Measurements from ENCODE around the gene TCF4.

TCF4 gene

GRCh38 chr18:55319459-55320193 lies 268.4 kb downstream of the TCF4 start:
- no peak for TF ChIP-seq CTCF (IDR thresholded peaks at IDR 0.05; ENCODE audit: low read depth, low read length)
- peak overlapping the region; percentile 33 for H3K4me3 ChIP-seq (ENCODE audit: low read depth, low read length)
- peak; percentile 44 for DNase-seq (ENCODE audit: low read depth, low spot score)

GRCh38 chr18:55318951-55319441 lies 269.0 kb downstream of the TCF4 start:
- DNase-seq (ENCODE audit: low read depth, low spot score): peak; percentile 52
- peak overlapping the region; percentile 33 for H3K4me3 ChIP-seq (ENCODE audit: low read depth, low read length)
- no peak for TF ChIP-seq CTCF (IDR thresholded peaks at IDR 0.05; ENCODE audit: low read depth, low read length)
- in situ Hi-C loops (cut with HindIII; ENCODE audit: low sequenced_read_pairs): no loop called here

More at GRCh38 chr18:55319459-55320193, 268.4 kb downstream of the TCF4 start:
- in situ Hi-C loops (cut with HindIII; ENCODE audit: low sequenced_read_pairs): no loop called here

GRCh38 chr18:55317864-55318263 lies 270.1 kb downstream of the TCF4 start:
- in situ Hi-C loops (cut with HindIII; ENCODE audit: low sequenced_read_pairs): no loop called here
- no peak for TF ChIP-seq CTCF (IDR thresholded peaks at IDR 0.05; ENCODE audit: low read depth, low read length)
- DNase-seq (ENCODE audit: low read depth, low spot score): peak; percentile 31
- peak overlapping the region; percentile 3 for H3K4me3 ChIP-seq (ENCODE audit: low read depth, low read length)

- no peak overlapping the region for H3K4me3 ChIP-seq (ENCODE audit: low read depth, low read length)
- DNase-seq (ENCODE audit: low read depth, low spot score): no peak
- no peak for TF ChIP-seq CTCF (IDR thresholded peaks at IDR 0.05; ENCODE audit: low read depth, low read length)
Measured at GRCh38 chr18:55317324-55317723, 270.7 kb downstream of the TCF4 start.

GRCh38 chr18:55316486-55317184 lies 271.4 kb downstream of the TCF4 start:
- no peak for TF ChIP-seq CTCF (IDR thresholded peaks at IDR 0.05; ENCODE audit: low read depth, low read length)
- H3K4me3 ChIP-seq (ENCODE audit: low read depth, low read length): no peak overlapping the region
- DNase-seq (ENCODE audit: low read depth, low spot score): no peak
- in situ Hi-C loops (cut with HindIII; ENCODE audit: low sequenced_read_pairs): no loop called here

More at GRCh38 chr18:55317324-55317723, 270.7 kb downstream of the TCF4 start:
- in situ Hi-C loops (cut with HindIII; ENCODE audit: low sequenced_read_pairs): no loop called here

- DNase-seq (ENCODE audit: low read depth, low spot score): no peak
- TF ChIP-seq CTCF (IDR thresholded peaks at IDR 0.05; ENCODE audit: low read depth, low read length): no peak
- in situ Hi-C loops (cut with HindIII; ENCODE audit: low sequenced_read_pairs): no loop called here
Measured at GRCh38 chr18:55314615-55315237, 273.3 kb downstream of the TCF4 start.

More at GRCh38 chr18:55314615-55315237, 273.3 kb downstream of the TCF4 start:
- H3K4me3 ChIP-seq (ENCODE audit: low read depth, low read length): no peak overlapping the region

All from astrocyte of the spinal cord (primary cell).